GM19025 (cell line): ENCODE data around the gene ZCCHC17.

Source experiments
- ATAC-seq: cut with Tn5 transposase; IDR thresholded peaks from one replicate; pipeline ENCODE4 v1.9.1; 2021; ENCODE audit warnings: mild to moderate bottlenecking, low read depth, moderate library complexity; ENCODE audit not compliant: unreplicated experiment

ZCCHC17 gene

DNA sequence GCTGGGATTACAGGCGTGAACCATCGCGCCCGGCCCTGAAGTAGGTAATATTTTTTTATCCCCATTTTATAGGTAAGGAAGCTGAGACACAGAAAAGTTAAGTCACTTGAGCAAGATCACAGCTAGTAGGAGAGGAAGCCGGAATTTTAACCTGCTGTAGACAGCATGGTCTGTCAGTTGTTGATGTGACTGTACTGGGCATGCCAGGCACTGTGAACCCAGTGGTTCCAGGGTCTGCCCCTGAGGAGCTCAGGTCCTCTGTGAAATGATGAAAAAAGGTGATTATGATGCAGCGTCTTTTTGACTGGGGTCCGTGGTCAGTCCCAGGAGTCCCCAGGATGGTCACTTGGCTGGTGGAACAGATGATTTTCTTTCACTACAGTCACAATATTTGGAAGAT is 92.8 kb downstream of the ZCCHC17 start:
- ATAC-seq = no peak

DNA sequence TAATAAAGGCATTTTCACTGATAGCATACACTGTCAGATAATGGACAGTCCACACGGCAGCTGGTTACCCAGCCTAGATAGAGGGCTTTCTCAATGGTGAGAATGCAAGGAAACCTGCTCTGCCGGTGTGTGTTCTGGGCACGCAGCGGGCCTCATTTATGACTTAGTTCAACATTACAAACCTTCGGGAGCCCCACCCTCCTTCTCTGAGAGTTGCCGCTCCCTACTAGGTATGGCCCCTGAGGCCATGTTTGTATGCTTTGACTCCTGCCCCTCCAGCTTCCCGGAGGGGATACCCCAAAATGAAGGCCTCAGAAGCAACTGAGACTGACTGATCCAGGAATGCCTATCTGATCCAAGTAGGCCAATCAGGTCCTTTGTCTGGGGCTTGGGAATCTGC is 93.2 kb downstream of the ZCCHC17 start:
- ATAC-seq = no peak

DNA sequence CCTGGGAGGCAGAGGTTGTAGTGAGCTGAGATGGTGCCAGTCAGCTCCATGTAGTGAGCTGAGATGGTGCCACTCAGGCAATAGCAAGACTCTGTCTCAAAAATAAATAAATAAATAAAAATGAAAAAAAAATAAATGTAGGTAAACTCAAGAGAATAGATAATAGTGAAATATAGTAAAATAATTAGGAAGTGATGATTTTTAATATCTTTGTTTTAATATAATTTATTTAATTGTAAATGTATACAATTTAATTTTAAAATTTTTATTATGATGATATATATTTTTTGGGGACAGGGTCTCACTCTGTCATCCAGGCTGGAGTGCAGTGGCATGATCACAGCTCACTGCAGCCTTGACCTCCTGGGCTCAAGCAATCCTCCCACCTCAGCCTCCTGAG is 96.6 kb downstream of the ZCCHC17 start:
- no peak for ATAC-seq

DNA sequence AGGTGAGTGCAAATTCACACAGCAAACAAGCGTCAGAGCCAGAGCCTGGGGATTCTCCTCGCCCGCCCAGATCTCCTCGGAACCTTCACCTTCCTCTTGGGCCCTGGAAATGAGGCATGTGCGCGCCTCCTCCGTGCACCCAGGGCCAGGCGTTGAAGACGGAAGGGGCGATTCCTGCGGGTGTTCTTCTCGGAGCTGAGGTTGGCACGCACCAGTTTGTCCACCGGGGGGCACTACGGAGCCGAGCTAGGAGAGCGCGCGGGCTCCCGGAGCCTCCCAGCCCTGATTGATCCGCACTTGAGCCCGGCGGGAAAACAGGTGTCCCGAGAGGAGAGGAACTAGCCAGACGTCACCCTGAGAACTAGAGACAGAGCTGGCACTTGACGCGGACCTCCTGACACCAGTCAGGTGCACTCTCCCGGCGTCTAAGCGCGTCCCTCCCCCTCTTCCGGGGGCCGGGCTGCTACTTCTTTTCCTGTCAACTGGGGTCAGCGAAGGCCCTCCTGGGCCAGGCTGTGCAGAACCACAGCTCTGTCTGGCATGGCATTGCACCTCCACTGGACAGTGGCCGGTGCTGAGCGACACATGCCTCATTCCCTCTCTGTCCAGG is 97.9 kb downstream of the ZCCHC17 start:
- ATAC-seq = peak; percentile 69

DNA sequence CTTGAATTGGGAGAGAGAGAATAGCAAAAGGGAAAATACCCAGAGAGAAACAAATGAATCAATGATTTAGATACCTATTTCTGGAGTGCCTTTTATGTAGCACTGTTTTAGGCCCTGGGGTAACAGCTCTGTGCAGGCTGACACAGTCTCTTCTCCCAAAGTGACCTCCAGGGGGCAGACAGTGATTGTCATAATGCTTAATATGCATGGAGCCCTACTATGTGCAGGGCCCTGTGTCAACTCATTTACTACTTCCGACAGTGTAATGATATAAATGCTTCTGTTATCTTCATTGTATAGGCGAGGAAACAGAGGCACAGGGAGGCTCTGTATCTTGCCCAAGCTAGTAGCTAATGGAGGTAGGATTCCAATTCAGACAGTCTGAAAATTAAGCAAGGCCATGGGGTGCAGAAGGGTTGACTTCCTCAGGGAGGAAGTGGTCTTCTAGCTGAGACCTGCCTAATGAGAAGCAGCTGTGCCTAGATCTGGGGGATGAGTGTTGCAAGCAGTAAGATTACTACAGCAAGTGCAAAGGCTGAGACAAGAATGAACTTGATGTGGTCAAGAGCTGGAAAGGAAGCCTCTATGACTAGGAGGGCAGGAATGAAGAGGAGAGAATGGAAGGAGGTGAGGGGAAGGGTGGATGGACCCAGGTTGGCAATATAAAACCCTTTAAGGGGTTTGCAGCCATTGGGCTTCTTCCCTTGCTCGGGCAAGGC is 100.0 kb downstream of the ZCCHC17 start:
- ATAC-seq = no peak

DNA sequence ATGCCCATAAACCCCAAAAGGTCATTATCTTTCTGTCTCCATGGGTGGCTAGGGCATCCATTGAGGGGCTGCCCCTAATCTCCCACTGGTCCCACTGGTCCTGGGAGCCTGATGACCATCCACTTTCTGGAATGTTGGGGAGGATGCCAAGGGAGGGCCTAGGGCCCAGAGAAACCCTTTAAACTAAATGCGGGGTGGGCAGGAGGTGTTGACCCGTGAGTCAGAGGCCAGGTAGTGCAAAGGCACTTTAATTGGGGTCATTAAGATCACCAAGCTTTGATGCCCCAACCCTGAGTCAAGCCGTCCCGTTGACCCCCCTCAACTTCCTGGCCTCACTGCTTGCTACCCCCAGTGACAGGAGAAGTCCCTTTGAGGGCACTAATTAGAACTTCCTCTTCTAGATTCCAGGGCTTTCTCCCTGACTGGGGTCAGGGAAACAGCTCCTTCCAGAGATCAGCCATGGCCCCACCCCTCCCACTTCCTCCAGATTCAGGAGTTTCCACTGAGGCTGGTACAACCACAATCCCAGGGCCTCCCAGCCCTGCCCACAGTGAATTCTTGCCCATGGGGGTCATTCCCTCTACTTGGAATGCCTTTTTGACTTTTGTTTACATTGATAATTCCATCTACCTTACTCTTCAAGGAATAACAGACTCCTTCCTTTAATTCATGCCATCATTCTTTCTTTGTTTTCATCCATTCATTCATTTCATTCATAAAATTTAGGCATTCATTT is 100.7 kb downstream of the ZCCHC17 start:
- ATAC-seq = no peak

DNA sequence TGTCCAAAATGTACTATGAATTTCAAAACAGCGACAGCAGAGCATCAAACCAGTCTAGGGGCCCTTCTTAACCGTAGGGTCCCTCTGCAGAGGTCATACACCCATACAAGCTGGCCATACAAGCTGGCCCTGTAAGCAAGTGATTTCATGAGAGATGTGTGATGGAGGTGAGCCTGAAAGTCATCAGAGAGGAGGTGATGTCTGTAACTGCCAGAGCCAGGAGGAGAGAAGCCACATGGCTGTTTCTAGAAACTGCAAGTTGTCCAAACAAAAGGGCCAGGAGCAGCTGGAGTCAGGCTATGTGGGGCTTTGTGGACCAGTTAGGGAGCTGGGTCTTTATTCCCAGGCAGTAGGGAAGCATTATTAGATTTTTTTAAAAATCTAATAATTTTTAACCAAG is 101.4 kb downstream of the ZCCHC17 start:
- no peak for ATAC-seq

DNA sequence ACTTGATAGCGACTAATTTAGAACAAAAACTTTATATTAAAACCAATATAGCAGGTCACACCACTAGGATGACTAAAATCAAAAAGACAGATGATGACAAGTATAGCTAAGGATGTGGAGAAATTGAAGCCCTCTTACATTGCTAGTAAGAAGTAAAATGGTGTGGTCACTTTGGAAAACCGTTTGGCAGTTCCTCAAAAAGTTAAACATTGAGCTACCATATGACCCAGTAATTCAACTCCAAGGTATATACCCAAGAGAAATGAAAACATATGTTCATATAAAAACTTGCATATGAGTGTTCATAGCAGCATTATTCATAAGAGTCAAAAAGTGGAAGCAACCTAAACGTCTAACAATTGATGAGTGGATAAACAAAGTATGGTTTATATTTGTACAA is 103.1 kb downstream of the ZCCHC17 start:
- no peak for ATAC-seq

DNA sequence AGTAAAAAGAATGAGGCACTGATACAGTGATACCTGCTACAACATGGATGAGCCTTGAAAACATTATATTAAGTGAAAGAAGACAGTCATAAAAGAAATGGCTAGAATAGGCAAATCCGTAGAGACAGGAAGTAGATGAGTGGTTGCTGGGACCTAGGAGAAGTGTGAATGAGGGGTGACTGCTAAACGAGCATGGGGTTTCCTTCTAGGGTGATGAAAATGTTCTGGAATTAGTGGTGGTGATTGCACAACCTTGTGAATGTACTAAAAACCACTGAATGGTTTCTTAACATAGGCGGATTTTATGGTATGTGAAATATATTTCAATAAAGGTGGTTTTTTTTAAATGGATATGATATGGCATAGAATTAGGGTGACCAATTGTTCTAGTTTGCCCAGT is 103.6 kb downstream of the ZCCHC17 start:
- no peak for ATAC-seq

DNA sequence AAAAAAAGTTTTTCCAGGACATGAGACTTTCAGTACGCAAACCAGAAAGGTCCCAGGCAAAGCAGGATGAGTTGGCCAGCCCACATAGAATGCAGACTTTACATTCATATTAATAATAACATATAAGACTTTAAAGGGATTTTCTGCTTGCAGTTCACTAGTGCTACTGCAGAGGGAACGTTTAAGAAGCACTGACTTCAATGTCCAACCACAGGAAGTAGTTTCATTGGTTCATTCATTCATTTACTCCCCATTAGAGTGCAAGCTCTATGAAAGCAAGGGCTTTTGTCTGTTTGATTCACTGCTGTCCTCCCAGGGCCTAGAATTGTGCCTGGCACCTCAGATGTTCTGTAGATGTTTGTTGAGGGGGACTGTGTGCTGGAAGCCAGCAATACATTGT is 104.4 kb downstream of the ZCCHC17 start:
- no peak for ATAC-seq

DNA sequence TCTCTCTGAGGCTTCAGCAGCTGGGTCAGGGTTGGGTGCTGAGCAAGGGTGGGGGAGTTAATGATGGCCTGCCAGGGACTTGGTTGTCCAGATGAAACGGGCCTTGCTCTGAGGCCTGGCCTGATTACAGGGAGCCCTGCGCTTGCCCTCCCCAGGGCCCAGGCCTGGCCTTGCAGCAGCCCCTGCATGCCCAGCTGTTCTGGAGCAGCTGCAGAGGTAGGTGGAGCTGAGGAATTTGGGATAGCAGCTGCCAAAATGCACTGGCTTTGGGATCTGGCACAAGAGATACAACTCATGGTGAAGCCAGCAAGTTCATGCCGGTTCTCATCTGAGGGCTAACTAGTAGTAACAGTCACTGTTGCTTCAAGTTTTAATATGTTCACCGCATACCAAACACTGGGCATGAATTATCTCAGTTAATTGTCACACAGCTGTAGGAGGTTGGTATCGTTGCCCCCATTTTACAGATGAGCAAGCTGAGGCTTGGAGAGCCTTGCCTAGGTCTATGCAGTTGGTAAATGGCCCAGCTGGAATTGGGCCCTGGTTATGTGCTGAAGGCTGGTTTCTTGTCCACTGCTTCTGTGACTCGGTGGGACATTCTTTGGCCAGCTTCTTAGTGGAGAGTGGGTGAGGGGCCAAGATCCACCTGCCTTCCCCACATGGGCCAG is 108.9 kb downstream of the ZCCHC17 start:
- ATAC-seq = no peak

DNA sequence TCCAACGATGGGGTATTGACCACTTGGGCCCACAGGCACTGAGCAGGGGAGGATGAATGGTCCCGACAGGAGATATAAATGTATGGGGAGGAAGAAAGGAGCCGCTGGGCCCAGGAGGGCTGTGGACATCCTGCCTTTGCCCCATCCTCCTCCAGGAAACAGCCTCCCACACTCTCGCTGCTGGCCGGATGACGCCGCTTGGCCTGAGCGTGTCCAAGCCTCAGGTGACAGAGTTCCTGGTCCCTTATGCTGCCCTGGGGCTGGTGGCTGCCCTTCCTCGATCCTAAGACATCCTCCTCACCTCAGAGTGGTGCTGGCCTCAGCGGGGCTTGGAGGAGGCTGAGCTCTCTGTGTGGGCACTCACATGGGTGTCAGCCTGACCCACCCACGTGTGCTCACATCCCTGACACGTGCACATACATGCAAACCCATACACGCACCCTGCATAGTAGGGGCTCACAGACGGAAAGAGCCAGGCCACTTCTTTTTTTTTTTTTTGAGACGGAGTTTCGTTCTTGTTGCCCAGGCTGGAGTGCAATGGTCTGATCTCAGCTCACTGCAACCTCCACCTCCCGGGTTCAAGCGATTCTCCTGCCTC is 110.3 kb downstream of the ZCCHC17 start:
- ATAC-seq = no peak

DNA sequence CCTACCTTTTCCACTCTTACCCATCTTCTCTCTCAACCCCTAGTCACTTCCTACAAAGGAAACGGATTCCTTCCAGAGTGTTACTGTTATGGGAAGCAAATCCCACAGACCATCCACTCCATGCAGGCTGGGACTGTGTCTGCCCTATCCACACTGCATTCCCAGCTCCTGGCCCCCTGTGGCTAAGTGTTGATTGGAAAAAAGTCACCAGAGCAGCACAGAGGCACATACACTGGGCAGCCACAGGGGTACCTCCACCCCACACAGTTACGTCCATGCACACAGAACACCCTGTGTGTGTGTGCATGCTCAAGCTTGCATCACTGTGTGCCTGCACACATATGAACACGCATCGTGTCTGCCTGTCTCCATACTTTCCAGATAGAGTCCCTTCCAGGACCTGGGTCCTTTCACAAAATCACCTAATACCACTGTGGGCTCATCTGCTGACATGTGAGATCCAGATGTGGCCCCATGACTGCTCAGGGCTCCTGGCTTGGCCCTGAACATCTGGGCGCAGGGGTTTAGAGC is 112.0 kb downstream of the ZCCHC17 start:
- ATAC-seq = no peak

DNA sequence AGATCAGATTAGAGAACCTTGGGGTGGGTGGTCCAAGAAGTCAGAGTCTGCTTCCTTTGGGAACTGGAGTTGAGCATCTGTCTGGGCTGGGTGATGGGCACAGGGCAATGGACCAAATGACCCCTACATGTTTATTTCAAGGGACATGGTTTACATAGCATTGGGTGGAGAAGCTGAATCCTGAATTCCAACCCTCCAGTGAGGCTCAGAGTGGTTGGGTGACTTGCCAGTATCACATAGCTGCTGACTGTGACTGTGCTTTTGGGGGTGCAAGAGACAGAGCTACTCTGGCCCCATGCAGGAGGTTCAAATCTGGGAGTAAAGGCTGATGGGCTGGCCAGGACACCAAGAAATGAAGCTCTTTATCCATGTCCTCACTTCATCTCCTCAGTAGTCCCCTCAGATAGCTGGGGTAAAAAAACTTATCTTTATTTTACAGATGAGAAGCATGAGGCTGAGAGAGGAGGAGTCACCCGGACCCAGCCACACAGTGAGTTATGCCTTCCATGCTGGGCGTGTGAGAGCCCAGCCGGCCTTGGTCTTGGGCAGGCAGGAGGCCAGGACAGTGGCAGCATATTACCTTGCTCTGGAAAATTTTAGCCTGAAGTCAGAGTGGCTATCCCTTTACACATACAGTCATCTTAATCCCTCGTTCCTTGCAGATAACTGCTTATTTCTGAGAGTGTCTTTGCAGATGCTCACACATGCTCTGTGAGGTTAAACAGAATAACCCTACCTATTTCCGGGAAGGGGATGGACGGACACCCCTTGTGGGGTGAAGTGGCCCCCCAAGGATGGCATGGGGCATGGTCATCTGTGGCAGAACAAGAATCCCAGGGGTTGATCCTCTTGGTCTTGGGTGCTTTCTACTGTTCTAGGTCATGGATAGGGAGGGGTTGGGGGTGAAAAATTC is 113.4 kb downstream of the ZCCHC17 start:
- no peak for ATAC-seq

DNA sequence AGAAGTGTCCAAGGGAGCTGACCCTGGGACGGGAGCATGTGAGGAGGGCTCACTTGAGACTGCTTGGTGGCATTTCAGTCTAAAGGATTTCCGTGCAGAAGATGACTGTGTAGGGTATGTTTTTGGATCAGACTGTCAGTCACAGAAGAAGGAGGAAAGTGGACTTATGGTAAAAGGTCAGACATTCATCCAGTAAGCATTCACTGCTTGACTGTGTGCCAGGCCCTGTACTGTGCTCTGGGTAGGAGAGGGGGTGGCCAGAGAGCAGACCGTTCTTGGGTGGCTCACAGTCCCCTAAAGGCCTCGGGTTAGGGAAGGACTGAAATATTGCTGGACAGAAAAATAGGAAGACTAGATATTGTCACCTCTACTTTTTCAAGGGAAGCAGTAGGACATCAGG is 114.0 kb downstream of the ZCCHC17 start:
- ATAC-seq = no peak

DNA sequence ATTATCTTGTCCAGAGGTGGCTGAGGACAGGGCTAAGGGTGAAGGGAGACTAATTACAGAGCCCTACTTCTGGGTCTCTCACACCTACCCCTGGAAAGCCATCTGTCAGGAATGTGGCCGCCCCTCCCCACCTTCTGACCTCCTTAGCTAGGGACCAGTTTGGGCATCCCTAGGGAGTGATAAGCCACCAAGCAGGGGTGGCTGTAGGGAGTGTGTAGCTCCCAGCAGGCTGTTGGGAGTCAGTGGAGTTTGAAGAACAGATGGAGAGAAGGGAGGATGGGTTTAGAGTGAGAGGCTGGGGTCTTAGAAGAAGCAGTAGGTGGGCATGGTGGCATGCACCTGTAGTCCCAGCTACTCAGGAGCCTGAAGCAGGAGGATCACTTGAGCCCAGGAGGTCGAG is 115.4 kb downstream of the ZCCHC17 start:
- ATAC-seq = no peak

DNA sequence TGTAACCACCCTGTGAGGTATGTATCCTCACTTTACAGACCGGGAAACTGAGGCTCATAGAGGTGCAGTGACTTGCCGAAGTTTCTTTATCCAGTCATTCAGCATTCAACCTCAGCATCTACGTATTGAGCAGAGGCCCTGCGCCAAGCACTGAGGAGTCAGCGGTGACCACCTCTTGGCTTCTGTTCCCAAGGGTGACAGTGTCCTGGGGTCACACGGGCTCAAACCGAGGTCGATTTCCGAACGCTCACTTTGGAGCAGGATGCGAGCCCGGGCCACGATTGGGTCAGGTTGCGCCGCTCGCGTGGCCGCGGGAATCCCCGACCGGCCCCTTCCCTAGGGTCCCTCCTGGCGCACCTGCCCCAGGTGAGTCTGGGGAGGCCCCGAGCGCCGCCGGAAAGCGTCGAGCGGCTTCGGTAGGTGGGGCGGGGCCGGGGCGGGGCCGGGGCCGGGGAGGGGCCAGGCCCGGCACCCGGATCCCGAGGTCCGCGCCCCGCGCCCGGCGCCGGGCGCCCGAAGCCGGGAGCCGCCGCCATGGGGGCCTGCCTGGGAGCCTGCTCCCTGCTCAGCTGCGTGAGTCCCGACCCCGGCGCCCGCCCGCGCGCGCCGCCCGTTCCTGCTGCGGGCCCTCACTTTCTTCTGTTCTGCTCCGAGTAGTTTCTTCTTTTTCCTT is 116.0 kb downstream of the ZCCHC17 start, which contains the start of gene SERINC2:
TSS of gene SERINC2 (plus strand) at position 482 of the 673 bp plus-strand sequence. CDS start at position 535, 53 bp downstream.
- ATAC-seq = no peak

DNA sequence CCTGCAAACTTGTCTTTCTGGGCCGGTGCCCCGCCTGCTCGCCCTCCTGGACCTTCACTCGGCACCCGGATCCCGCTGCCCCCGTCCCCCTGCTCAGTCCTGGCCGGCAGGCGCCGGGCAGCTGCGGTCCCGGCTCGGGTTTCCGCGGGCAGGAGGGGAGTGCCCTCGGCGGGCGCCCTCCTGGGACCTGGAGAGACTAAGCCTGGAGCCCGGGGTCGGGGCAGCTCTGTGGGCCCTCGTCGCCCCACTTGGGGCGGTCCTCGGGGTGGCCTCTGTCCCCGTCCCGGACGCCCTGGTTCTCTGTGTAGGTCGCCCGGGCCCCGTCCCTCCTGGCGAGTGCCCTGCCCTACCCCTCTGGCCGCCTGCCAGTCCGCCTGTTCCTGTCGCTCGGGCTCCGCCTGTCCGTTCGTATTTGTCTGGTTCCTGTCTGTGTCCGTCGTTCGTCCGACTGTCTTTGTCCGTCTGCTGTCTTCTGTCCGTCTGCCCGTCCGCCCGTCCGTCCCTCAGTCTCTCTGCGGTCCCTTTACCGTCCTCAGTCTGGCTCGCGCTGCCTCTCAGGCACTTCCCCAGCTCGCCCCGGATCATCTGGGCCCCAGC is 116.7 kb downstream of the ZCCHC17 start:
- ATAC-seq = no peak
